SK-N-SH (cell line): Measurements from ENCODE around the gene IFI27L1. TPM values are rescaled to one million over a fixed set of nuclear protein-coding genes. Genes with fewer than 3 reads are reported as not detected.

Experiments used
- CTCF ChIA-PET: fragments of 300-600, 350-600 bp; formaldehyde crosslinking; extraction: SDS; loops from one replicate; lab custom pipeline; 2021; lab: Yijun Ruan, JAX
- POLR2A ChIA-PET: fragments of 350-600 bp; sonication (Branson Sonifier 250); formaldehyde crosslinking; extraction: SDS; loops from one replicate; lab custom pipeline; 2020; ENCODE audit warnings: antibody characterized with exemption, inconsistent platforms; lab: Yijun Ruan, JAX
- DNase-seq: peaks from one replicate; pipeline ENCODE4 v3.0.0; 2012
- H2AFZ ChIP-seq: fragments of 200-600 bp; sonication (generic); 2 replicates; pipeline ENCODE4 v1.8.1; 2016; ENCODE audit warnings: antibody characterized with exemption, mild to moderate bottlenecking, low read depth
- H3F3A ChIP-seq: fragments of 200-600 bp; sonication (generic); replicated peaks from 2 replicates; pipeline ENCODE3; 2016; ENCODE audit warnings: antibody characterized with exemption, mild to moderate bottlenecking; ENCODE audit not compliant: insufficient read depth
- H3K27ac ChIP-seq, 2 experiments: fragments of 200-500 bp in 1 of 2; fragments of 200-600 bp in 1 of 2; sonication (Bioruptor generic) in 1 of 2; sonication (generic), shearing (Covaris generic) in 1 of 2; 2 replicates each; pipeline versions ENCODE4 v1.5.1 to v1.6.1; 2014 to 2016; ENCODE audit warnings: low read depth in 2 of 2, inconsistent platforms in 1 of 2, low read length in 1 of 2, mild to moderate bottlenecking in 1 of 2, mixed read lengths in 1 of 2
- H3K27me3 ChIP-seq: fragments of 200-600 bp; sonication (generic), shearing (Covaris generic); 2 replicates; pipeline ENCODE4 v1.6.1; 2016; ENCODE audit warnings: mixed run types; ENCODE audit not compliant: insufficient read depth
- H3K36me3 ChIP-seq, 2 experiments: fragments of 200-500 bp in 1 of 2; fragments of 200-600 bp in 1 of 2; sonication (Bioruptor generic) in 1 of 2; sonication (generic) in 1 of 2; replicated peaks in 1 of 2; 2 replicates each; pipeline versions ENCODE3 to v1.5.1; 2014 to 2016; ENCODE audit warnings: low read length in 1 of 2, mild to moderate bottlenecking in 1 of 2; ENCODE audit not compliant: insufficient read depth in 2 of 2, control insufficient read depth in 1 of 2
- H3K4me1 ChIP-seq, 2 experiments: fragments of 200-500 bp in 1 of 2; fragments of 200-600 bp in 1 of 2; sonication (Bioruptor generic) in 1 of 2; sonication (generic), shearing (Covaris generic) in 1 of 2; 2 replicates each; pipeline versions ENCODE4 v1.5.1 to v1.6.1; 2014 to 2016; ENCODE audit warnings: low read depth in 1 of 2, low read length in 1 of 2, mixed run types in 1 of 2; ENCODE audit not compliant: insufficient read depth in 2 of 2, control insufficient read depth in 1 of 2
- H3K4me2 ChIP-seq: fragments of 200-600 bp; sonication (generic), shearing (Covaris generic); 2 replicates; pipeline ENCODE4 v1.6.1; 2017; ENCODE audit warnings: mixed run types
- H3K4me3 ChIP-seq, 2 experiments: fragments of 200-500 bp in 1 of 2; fragments of 200-600 bp in 1 of 2; sonication (Bioruptor generic) in 1 of 2; sonication (generic), shearing (Covaris generic) in 1 of 2; 2 replicates each; pipeline versions ENCODE4 v1.5.1 to v1.8.1; 2014 to 2016; ENCODE audit warnings: low read depth in 2 of 2, inconsistent platforms in 1 of 2, low read length in 1 of 2, mild to moderate bottlenecking in 1 of 2, mixed read lengths in 1 of 2, moderate library complexity in 1 of 2
- H3K79me2 ChIP-seq: fragments of 200-600 bp; sonication (generic); 2 replicates; pipeline ENCODE4 v1.8.1; 2017; ENCODE audit warnings: mild to moderate bottlenecking; ENCODE audit not compliant: insufficient read depth
- H3K9ac ChIP-seq: fragments of 200-600 bp; sonication (generic); 2 replicates; pipeline ENCODE4 v1.6.1; 2017; ENCODE audit warnings: mixed run types
- H3K9me2 ChIP-seq: fragments of 200-600 bp; sonication (generic); 2 replicates; pipeline ENCODE4 v1.6.1; 2017; ENCODE audit warnings: mixed run types
- H3K9me3 ChIP-seq: fragments of 200-600 bp; sonication (generic); 2 replicates; pipeline ENCODE4 v1.6.1; 2017; ENCODE audit warnings: mixed run types, mild to moderate bottlenecking, moderate library complexity
- H4K20me1 ChIP-seq: fragments of 200-600 bp; sonication (generic); 2 replicates; pipeline ENCODE4 v1.6.1; 2017; ENCODE audit warnings: mild to moderate bottlenecking, mixed run types; ENCODE audit not compliant: insufficient read depth
- CHD2 ChIP-seq: fragments of 150-350 bp; IDR thresholded peaks from 2 replicates; pipeline ENCODE4 v1.6.1; 2018; ENCODE audit warnings: low read length; ENCODE audit not compliant: partially characterized antibody
- FOSL2 ChIP-seq: IDR thresholded peaks from 2 replicates; pipeline ENCODE4 v1.4.0; 2012; ENCODE audit warnings: low read depth, mild to moderate bottlenecking, moderate library complexity, borderline replicate concordance
- FOXM1 ChIP-seq: IDR thresholded peaks from 2 replicates; pipeline ENCODE4 v1.4.0; 2012; ENCODE audit warnings: low read depth, mild to moderate bottlenecking
- GATA2 ChIP-seq: sonication (generic); formaldehyde crosslinking; IDR thresholded peaks from 2 replicates; pipeline ENCODE4 v1.5.0; 2020; ENCODE audit warnings: mild to moderate bottlenecking, missing genetic modification reagents
- MXI1 ChIP-seq: IDR thresholded peaks from 2 replicates; pipeline ENCODE4 v1.6.1; 2012; ENCODE audit warnings: mild to moderate bottlenecking, low read depth, low read length, improper control_type of control experiment
- POLR2AphosphoS5 ChIP-seq: IDR thresholded peaks from 2 replicates; pipeline ENCODE4 v1.6.1; 2012; ENCODE audit warnings: low read depth, low read length
- RXRA ChIP-seq: IDR thresholded peaks from 2 replicates; pipeline ENCODE4 v1.4.0; 2012; ENCODE audit warnings: low read depth, mild to moderate bottlenecking, borderline replicate concordance
- SIN3A ChIP-seq: IDR thresholded peaks from 2 replicates; pipeline ENCODE4 v1.6.1; 2012; ENCODE audit warnings: low read depth, mild to moderate bottlenecking, low read length, moderate library complexity, borderline replicate concordance
- TEAD4 ChIP-seq: IDR thresholded peaks from 2 replicates; pipeline ENCODE4 v1.4.0; 2012; ENCODE audit warnings: mild to moderate bottlenecking, borderline replicate concordance; ENCODE audit not compliant: insufficient read depth
- WGBS: methylation state at CpG from one replicate; pipeline ENCODE4 v1.1.6; 2017; ENCODE audit warnings: low lambda C conversion rate; 5-methylcytosine and 5-hydroxymethylcytosine counted together
- polyA plus RNA-seq, 3 experiments: library from polyadenylated mRNA; depleted of rRNA; stranded (reverse); fragments of >200 nt; gene quantifications; 2 replicates each; pipeline ENCODE4 v1.2.3, GENCODE V29; 2012
- TF ChIP-seq, protein P1 (sequence below): fragments of 200-600 bp; sonication (generic); IDR thresholded peaks from 2 replicates; pipeline ENCODE4 v1.6.1; 2017; ENCODE audit warnings: antibody characterized with exemption, mild to moderate bottlenecking, moderate library complexity
- TF ChIP-seq, protein P2 (sequence below): fragments of 150-350 bp; IDR thresholded peaks from 2 replicates; pipeline ENCODE4 v1.6.1; 2017; ENCODE audit warnings: antibody characterized with exemption, low read length, low read depth, borderline replicate concordance
- TF ChIP-seq, protein P3 (sequence below): IDR thresholded peaks from 2 replicates; pipeline ENCODE4 v1.4.0; 2012; ENCODE audit warnings: low read depth
- TF ChIP-seq, protein P4 (sequence below): fragments of 150-350 bp; IDR thresholded peaks from 2 replicates; pipeline ENCODE4 v1.6.1; 2016; ENCODE audit warnings: mild to moderate bottlenecking, low read depth, low read length
- TF ChIP-seq, protein P5 (sequence below): IDR thresholded peaks from 2 replicates; pipeline ENCODE4 v1.6.1; 2012; ENCODE audit warnings: mild to moderate bottlenecking, low read depth, low read length, moderate library complexity

The IFI27L1 gene
- polyA plus RNA-seq, 1 of the 3 experiments (the other 2 are of a cell fraction), result 35.3 TPM

DNA sequence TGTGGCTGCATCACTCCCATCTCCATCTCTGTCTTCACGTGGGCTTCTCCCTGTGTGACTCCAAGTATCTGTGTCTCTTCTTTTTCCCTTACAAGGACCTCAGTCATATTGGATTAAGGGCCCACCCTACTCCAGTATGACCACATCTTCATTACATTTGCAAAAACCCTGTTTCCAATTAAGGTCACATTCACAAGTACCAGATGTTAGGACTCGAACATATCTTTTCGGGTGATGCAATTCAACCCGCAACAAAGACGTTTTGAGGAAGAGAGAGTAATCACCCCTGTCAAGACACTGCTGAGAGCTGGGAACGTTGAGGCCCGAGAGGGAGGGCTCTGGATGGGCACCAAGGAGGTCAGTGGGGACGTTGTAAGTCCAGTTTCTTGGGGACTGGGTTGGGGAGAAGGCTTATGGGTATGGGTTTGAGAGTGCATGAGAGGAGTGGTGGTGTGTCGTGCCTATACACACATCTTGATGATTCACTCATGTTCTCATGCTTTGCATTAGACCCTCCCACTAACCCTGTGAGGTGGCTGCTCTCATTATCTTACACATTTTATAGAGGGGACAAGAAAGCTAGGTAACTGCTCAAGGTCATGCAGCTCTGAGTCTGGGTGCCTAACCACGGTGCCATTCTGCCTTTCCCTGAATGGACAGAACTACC lies 17.3 kb downstream of the IFI27L1 start (continued):
- TF ChIP-seq, protein P1, sequence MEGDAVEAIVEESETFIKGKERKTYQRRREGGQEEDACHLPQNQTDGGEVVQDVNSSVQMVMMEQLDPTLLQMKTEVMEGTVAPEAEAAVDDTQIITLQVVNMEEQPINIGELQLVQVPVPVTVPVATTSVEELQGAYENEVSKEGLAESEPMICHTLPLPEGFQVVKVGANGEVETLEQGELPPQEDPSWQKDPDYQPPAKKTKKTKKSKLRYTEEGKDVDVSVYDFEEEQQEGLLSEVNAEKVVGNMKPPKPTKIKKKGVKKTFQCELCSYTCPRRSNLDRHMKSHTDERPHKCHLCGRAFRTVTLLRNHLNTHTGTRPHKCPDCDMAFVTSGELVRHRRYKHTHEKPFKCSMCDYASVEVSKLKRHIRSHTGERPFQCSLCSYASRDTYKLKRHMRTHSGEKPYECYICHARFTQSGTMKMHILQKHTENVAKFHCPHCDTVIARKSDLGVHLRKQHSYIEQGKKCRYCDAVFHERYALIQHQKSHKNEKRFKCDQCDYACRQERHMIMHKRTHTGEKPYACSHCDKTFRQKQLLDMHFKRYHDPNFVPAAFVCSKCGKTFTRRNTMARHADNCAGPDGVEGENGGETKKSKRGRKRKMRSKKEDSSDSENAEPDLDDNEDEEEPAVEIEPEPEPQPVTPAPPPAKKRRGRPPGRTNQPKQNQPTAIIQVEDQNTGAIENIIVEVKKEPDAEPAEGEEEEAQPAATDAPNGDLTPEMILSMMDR, result no peak
- TF ChIP-seq, protein P2, sequence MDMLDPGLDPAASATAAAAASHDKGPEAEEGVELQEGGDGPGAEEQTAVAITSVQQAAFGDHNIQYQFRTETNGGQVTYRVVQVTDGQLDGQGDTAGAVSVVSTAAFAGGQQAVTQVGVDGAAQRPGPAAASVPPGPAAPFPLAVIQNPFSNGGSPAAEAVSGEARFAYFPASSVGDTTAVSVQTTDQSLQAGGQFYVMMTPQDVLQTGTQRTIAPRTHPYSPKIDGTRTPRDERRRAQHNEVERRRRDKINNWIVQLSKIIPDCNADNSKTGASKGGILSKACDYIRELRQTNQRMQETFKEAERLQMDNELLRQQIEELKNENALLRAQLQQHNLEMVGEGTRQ, result no peak
- TF ChIP-seq FOXM1, result no peak
- TF ChIP-seq RXRA, result no peak
- no peak for TF ChIP-seq FOSL2

DNA sequence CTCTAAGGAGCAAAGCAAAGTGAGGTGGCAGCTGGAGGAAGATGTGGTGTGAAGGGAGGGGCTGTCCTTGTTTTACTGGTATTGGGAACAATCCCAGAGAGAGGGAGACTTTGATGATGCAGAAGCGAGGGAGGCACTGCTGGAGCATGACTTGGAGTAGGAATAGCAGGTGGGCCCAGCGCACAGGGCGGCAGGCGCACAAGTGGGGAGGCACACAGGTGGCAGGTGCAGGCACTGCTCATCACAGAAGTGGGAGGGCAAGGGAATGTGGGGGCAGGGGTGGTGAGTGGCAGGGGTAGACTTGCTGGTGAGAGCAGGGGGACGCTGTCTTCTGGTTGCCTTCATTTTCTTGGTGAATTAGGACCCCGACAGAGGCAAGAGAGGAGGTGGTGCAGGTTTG lies 17.9 kb downstream of the IFI27L1 start:
- Histone ChIP-seq H3K4me3 (no peak overlapping the region), H3K27ac (no peak overlapping the region), H3K36me3 (no peaks in the 10 kb centered on the region), H2AFZ (no peak overlapping the region), H3K9ac (no peak overlapping the region), H3K4me2 (no peak overlapping the region), H3K9me2 (no peaks in the 10 kb centered on the region), H3K4me1 (peaks cover 0 to 11% of the 10 kb centered on the region in 2 experiments; a peak in 2 of 4 replicates), H3K9me3 (no peaks in the 10 kb centered on the region), H3K27me3 (no peaks in the 10 kb centered on the region), H3F3A (no peaks in the 10 kb centered on the region), H4K20me1 (no peaks in the 10 kb centered on the region), H3K79me2 (no peaks in the 10 kb centered on the region)
- 92% methylated on average over 6 of the region's 6 CpGs for WGBS
- CTCF ChIA-PET, result interaction anchor here (1.0 to 2.2 kb wide), 4 partner anchors 21 to 159 kb away, joined by 3 to 8 read pairs (median 4); no protein-coding TSS in a partner anchor
- no peak for DNase-seq
- no peak for TF ChIP-seq SIN3A
- no peak for TF ChIP-seq POLR2AphosphoS5
- TF ChIP-seq, protein P2, result no peak
- no peak for TF ChIP-seq GATA2 (CRISPR knock-in tag)
- TF ChIP-seq, protein P3, sequence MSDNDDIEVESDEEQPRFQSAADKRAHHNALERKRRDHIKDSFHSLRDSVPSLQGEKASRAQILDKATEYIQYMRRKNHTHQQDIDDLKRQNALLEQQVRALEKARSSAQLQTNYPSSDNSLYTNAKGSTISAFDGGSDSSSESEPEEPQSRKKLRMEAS, result no peak
- TF ChIP-seq, protein P1, result no peak
- no peak for TF ChIP-seq MXI1
- no peak for TF ChIP-seq FOXM1
- TF ChIP-seq, protein P4, sequence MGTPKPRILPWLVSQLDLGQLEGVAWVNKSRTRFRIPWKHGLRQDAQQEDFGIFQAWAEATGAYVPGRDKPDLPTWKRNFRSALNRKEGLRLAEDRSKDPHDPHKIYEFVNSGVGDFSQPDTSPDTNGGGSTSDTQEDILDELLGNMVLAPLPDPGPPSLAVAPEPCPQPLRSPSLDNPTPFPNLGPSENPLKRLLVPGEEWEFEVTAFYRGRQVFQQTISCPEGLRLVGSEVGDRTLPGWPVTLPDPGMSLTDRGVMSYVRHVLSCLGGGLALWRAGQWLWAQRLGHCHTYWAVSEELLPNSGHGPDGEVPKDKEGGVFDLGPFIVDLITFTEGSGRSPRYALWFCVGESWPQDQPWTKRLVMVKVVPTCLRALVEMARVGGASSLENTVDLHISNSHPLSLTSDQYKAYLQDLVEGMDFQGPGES, result no peak
- TF ChIP-seq TEAD4, result no peak
- no peak for TF ChIP-seq CHD2
- TF ChIP-seq RXRA, result no peak
- TF ChIP-seq, protein P5, sequence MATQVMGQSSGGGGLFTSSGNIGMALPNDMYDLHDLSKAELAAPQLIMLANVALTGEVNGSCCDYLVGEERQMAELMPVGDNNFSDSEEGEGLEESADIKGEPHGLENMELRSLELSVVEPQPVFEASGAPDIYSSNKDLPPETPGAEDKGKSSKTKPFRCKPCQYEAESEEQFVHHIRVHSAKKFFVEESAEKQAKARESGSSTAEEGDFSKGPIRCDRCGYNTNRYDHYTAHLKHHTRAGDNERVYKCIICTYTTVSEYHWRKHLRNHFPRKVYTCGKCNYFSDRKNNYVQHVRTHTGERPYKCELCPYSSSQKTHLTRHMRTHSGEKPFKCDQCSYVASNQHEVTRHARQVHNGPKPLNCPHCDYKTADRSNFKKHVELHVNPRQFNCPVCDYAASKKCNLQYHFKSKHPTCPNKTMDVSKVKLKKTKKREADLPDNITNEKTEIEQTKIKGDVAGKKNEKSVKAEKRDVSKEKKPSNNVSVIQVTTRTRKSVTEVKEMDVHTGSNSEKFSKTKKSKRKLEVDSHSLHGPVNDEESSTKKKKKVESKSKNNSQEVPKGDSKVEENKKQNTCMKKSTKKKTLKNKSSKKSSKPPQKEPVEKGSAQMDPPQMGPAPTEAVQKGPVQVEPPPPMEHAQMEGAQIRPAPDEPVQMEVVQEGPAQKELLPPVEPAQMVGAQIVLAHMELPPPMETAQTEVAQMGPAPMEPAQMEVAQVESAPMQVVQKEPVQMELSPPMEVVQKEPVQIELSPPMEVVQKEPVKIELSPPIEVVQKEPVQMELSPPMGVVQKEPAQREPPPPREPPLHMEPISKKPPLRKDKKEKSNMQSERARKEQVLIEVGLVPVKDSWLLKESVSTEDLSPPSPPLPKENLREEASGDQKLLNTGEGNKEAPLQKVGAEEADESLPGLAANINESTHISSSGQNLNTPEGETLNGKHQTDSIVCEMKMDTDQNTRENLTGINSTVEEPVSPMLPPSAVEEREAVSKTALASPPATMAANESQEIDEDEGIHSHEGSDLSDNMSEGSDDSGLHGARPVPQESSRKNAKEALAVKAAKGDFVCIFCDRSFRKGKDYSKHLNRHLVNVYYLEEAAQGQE, result no peak
- POLR2A ChIA-PET, result no interaction called here
